ENCODE results near the gene FLVCR2.

GRCh38 chr14:75662966-75663365 is 84.5 kb downstream of the FLVCR2 start:
- TF ChIP-seq CTCF (IDR thresholded peaks at IDR 0.05) (no peak), FOXM1 (IDR thresholded peaks at IDR 0.05; ENCODE audit: low read depth) (no peak), POLR2AphosphoS5 (IDR thresholded peaks at IDR 0.05; ENCODE audit: low read depth, low read length) (no peak), EP300 (IDR thresholded peaks at IDR 0.05; ENCODE audit: borderline replicate concordance in 1 of 2, low read depth in 1 of 2, low read length in 1 of 2) (no peak), MAX (IDR thresholded peaks at IDR 0.05; ENCODE audit: low read depth) (no peak), RAD21 (IDR thresholded peaks at IDR 0.05; ENCODE audit: low read length) (no peak), JUND (IDR thresholded peaks at IDR 0.05) (no peak), FOXJ3 (CRISPR knock-in tag; IDR thresholded peaks at IDR 0.05) (no peak), YY1 (IDR thresholded peaks at IDR 0.05; ENCODE audit: low read depth) (no peak), REST (IDR thresholded peaks at IDR 0.05; ENCODE audit: low read depth, low read length) (no peak)
- TF ChIP-seq, protein P1, sequence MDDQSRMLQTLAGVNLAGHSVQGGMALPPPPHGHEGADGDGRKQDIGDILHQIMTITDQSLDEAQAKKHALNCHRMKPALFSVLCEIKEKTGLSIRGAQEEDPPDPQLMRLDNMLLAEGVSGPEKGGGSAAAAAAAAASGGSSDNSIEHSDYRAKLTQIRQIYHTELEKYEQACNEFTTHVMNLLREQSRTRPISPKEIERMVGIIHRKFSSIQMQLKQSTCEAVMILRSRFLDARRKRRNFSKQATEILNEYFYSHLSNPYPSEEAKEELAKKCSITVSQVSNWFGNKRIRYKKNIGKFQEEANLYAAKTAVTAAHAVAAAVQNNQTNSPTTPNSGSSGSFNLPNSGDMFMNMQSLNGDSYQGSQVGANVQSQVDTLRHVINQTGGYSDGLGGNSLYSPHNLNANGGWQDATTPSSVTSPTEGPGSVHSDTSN (IDR thresholded peaks at IDR 0.05), result no peak

Data from SK-N-SH (cell line).